KOPT-K1 (cell line): ENCODE results near the gene IPP.
"Not testable (repeated sequence)": the region's sequence is repeated elsewhere in the genome, so short reads cannot be mapped to it uniquely, and the experiment has no call there.

Experiments
- H3K27ac ChIP-seq: fragments of 200-600 bp; sonication (generic); 2 replicates; pipeline ENCODE4 v1.5.1; 2016; ENCODE audit warnings: antibody characterized with exemption, mild to moderate bottlenecking, low read depth, low read length; ENCODE audit not compliant: poor library complexity, severe bottlenecking
- H3K36me3 ChIP-seq: fragments of 200-600 bp; sonication (generic); 2 replicates; pipeline ENCODE4 v1.5.1; 2017; ENCODE audit warnings: antibody characterized with exemption, mild to moderate bottlenecking, low read length, moderate library complexity; ENCODE audit not compliant: insufficient read depth
- H3K9me3 ChIP-seq: fragments of 200-600 bp; sonication (generic); 2 replicates; pipeline ENCODE4 v1.5.1; 2017; ENCODE audit warnings: antibody characterized with exemption, low read length, mild to moderate bottlenecking; ENCODE audit not compliant: insufficient read depth, poor library complexity, severe bottlenecking

The IPP gene

GRCh38 chr1:45678489-45678888 lies 72.0 kb downstream of the IPP start:
- Histone ChIP-seq H3K36me3 (peaks cover 13% of the 10 kb centered on the region), H3K9me3 (no peaks in the 10 kb centered on the region), H3K27ac (no peak overlapping the region)

GRCh38 chr1:45677751-45678245 lies 72.7 kb downstream of the IPP start:
- Histone ChIP-seq H3K27ac (no peak overlapping the region), H3K9me3 (no peaks in the 10 kb centered on the region), H3K36me3 (peaks cover 20% of the 10 kb centered on the region)

GRCh38 chr1:45676553-45676952 lies 73.9 kb downstream of the IPP start:
- H3K9me3 ChIP-seq, H3K27ac ChIP-seq: not testable (repeated sequence)
- peaks cover 29% of the 10 kb centered on the region for H3K36me3 ChIP-seq

- H3K9me3 ChIP-seq: no peaks in the 10 kb centered on the region
- H3K36me3 ChIP-seq: peaks cover 29% of the 10 kb centered on the region
- H3K27ac ChIP-seq: no peak overlapping the region
Observed at GRCh38 chr1:45674478-45674877, 76.0 kb downstream of the IPP start.

- Histone ChIP-seq H3K27ac (no peak overlapping the region), H3K9me3 (no peaks in the 10 kb centered on the region), H3K36me3 (peaks cover 29% of the 10 kb centered on the region)
Observed at GRCh38 chr1:45673956-45674355, 76.5 kb downstream of the IPP start.

- H3K36me3 ChIP-seq: peaks cover 35% of the 10 kb centered on the region
- H3K27ac ChIP-seq: no peak overlapping the region
- no peaks in the 10 kb centered on the region for H3K9me3 ChIP-seq
Observed at GRCh38 chr1:45669859-45670655, 80.4 kb downstream of the IPP start.

- Histone ChIP-seq H3K9me3 (no peaks in the 10 kb centered on the region), H3K27ac (no peak overlapping the region), H3K36me3 (peaks cover 30% of the 10 kb centered on the region)
Observed at GRCh38 chr1:45669379-45669778, 81.1 kb downstream of the IPP start.

GRCh38 chr1:45668526-45668925 lies 81.9 kb downstream of the IPP start:
- H3K27ac ChIP-seq: no peak overlapping the region
- H3K9me3 ChIP-seq: no peaks in the 10 kb centered on the region
- H3K36me3 ChIP-seq: peaks cover 23% of the 10 kb centered on the region

- Histone ChIP-seq H3K36me3 (peaks cover 13% of the 10 kb centered on the region), H3K9me3 (no peaks in the 10 kb centered on the region)
Observed at GRCh38 chr1:45667321-45668111, 82.9 kb downstream of the IPP start.

GRCh38 chr1:45666836-45667235 lies 83.6 kb downstream of the IPP start:
- Histone ChIP-seq H3K9me3 (no peaks in the 10 kb centered on the region), H3K36me3 (peaks cover 7% of the 10 kb centered on the region), H3K27ac (no peak overlapping the region)

More at GRCh38 chr1:45667321-45668111, 82.9 kb downstream of the IPP start:
- H3K27ac ChIP-seq: no peak overlapping the region

- Histone ChIP-seq H3K9me3 (no peaks in the 10 kb centered on the region), H3K36me3 (peaks cover 63% of the 10 kb centered on the region)
Observed at GRCh38 chr1:45660336-45660735, 90.1 kb downstream of the IPP start.

GRCh38 chr1:45659222-45659621 lies 91.2 kb downstream of the IPP start:
- Histone ChIP-seq H3K36me3 (peaks cover 74% of the 10 kb centered on the region), H3K27ac (no peak overlapping the region), H3K9me3 (no peaks in the 10 kb centered on the region)

More at GRCh38 chr1:45660336-45660735, 90.1 kb downstream of the IPP start:
- no peak overlapping the region for H3K27ac ChIP-seq

- H3K9me3 ChIP-seq: no peaks in the 10 kb centered on the region
- H3K36me3 ChIP-seq: peaks cover 85% of the 10 kb centered on the region
- no peak overlapping the region for H3K27ac ChIP-seq
Observed at GRCh38 chr1:45658171-45658570, 92.3 kb downstream of the IPP start.

GRCh38 chr1:45656573-45657226 lies 93.8 kb downstream of the IPP start:
- Histone ChIP-seq H3K36me3 (peaks cover 99% of the 10 kb centered on the region), H3K27ac (no peak overlapping the region), H3K9me3 (no peaks in the 10 kb centered on the region)
